Esophagus mucosa (tissue), 1 donor: ENCODE data around the gene TLE7. TPM values are rescaled to one million over a fixed set of nuclear protein-coding genes. Genes with fewer than 3 reads are reported as not detected.

Experiments
- ATAC-seq: fragments of 200-7000 bp; cut with Tn5 transposase; one replicate; pipeline ENCODE4 v1.9.1; 2020
- total RNA-seq: library from RNA; stranded (reverse); gene quantifications from one replicate; pipeline ENCODE4 v1.2.4, GENCODE V29; 2023
- donor health status: DM: yes; HTN: yes; CAD: no.

Gene TLE7
- total RNA-seq: not detected

DNA sequence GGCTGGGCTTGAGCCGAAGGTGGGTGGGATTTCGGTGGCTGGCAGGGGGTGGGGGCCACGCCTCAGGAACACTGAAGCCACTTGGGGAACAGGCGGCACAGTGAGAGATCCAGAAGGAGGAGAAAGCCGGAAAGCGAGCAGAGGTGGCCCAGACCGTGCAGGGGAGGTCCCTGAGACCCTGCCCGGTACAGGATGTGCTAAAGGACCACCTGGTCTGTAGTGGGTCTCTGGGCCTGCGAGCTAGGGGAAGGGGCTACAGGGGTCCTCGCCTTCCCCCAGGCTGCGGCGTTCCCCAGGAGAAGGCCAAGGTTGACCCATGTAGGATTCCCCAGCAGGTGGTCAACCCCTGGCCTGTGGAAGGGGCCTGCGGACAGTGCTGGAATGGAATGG, at the start of gene TLE7:
TLE7 (minus strand) TSS at position 4 of the 390 bp plus-strand sequence. CDS start 8,730 bp downstream, outside the sequence.
- ATAC-seq: no peak

DNA sequence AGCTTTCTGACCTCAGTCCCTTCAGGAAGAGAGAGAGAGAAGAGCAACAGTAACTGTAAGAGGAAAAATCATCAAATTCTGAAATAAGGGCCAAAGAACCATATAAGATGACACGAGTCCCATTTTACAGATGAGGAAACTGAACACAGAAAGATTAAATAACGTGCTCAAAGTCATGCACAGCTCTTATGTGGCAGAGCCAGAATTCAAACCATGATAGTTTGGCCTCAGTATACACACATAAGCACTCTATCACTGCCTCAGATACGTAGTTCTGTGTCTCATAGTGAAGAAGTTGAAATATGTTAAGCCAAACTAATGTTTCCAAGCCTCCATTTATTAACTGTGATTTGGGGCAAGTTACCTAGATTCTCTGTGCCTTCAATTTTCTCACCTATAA, 49.2 kb upstream of the TLE7 start:
- ATAC-seq: no peak

DNA sequence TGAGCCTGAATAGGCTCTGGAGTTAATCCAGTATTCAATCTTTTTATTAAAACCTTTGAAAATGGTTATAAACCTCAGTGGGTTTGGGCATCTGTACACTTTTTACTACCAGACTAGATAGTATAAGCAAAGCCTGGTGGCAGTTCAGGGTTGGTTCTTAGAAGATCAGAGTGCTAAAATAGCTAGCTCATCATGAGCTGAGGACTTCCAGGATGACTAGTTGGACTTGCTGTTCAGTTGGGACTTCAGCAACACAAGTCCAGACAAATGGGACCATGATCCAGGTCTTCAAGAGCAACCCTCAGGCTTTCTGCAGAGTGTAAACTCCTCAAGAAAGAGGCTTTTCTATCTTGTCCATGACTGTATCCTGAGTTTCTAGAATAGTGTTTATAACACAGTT, 48.5 kb upstream of the TLE7 start:
- no peak for ATAC-seq

DNA sequence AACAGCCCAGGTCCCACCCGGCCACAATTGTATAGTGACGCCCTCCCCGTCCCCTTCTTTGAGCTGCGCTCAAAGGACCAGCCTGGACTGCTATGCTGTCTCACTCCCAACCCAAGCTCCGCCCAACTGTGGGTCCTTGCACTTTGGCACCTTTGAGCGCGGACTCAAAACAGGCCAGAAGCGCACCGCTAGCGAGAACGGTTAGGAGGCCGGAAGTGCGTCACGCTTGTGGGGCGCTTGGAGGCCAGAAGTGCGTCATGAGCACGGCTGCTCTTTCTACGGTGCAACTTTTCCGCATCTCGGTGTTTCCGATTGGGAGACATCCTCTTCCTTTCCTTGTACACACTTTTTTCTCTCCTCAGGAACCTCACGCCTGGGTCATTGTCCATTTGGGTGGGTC, 47.3 kb upstream of the TLE7 start, which contains the start of gene ZNF19:
ZNF19 (minus strand) TSS at position 203 of the 400 bp plus-strand sequence. CDS start 7,210 bp downstream, outside the sequence.
- no peak for ATAC-seq

DNA sequence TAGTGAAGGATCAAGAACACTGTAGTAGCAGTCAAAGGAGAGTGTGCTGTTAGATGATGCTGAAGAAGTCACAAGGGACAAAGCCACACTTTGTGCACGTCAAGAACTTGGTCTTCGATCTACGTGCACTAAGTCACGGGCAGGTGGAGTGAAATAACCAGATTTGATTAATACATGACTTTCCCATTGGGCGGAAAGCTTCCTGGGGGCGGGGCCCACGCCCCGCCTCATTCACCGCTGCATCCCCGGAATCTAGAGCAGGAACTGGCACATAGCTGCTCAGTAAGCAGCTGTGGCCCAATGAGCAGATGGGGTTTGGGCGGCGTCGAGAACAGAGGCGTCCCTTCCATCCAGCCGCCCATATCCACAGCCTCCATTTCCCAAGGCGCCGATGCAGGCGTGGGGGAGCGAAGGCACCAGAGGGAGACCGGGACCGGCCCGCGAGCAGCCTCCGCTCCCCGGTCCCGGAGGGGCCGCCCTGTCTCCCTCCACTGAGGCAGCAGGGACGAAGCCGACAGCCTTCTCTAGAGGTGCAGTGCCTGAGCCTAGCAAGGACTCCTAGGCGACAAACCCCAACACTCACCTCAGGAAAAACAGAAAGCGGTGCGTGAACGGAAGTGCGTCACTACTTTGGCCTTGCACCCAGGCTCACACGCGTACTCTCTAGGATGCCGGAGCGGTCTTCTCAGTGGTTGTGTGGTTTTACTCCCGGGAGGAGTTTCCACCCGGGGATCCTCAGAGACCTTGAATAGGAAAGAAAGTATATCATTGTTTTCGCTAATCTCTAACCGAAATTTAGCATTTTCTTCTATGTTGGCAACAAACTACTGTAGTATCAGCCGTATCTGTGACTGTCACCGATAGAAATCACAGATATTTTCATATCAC, 42.4 kb upstream of the TLE7 start:
- peak; percentile 97 for ATAC-seq

DNA sequence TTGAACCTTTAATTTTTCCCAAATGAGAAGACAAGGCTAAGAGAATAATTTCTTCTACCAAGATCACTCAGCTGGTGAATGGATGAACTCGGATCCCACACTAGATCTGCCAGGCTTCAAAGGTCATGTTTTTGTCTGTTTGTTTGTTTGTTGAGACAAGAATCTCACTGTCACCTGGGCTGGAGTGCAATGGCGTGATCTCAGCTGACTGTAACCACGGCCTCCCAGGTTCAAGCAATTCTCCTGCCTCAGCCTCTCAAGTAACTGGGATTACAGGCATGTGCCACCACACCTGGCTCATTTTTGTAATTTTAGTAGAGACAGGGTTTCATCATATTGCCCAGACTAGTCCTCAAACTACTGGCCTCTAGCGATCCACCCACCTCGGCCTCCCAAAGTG, 40.7 kb upstream of the TLE7 start:
- ATAC-seq: no peak

DNA sequence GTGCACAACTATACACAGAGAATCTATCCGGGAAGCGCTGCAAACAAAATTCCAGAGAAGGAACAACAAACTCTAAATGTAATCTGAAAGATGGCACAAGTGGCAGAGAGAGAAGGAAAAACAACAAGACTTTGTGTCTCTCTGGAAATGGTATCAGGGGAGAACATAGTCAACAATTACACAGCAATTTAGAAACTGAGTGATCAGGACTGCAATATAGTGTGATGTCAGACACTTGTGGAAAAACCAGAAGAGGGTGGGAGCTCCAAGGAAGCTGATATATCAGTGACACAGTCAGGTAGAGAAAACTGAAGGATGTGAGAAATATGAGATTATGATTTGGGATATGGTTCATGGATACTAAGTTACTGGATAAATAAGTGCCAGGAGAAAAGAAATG, 39.1 kb upstream of the TLE7 start:
- ATAC-seq: no peak

DNA sequence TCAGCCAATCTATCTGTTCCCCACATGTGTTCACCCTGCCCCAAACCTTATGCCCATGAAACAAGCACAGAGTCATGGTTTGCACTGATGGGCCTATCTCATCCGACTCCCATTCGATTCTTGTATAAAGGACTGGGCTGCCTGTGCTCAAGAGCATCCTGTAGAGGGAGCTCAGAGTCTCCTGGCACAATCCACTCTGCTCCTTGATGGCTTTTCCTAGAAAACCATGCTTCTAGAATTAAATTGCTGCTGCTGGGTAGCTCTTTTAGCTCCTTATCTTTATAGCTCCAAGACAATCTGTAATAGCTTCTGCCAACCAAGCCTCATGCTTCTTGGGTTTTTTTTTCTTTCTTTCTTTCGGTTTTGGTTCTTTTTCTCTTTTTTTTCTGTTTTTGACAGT, 37.6 kb upstream of the TLE7 start:
- ATAC-seq: peak; percentile 19

DNA sequence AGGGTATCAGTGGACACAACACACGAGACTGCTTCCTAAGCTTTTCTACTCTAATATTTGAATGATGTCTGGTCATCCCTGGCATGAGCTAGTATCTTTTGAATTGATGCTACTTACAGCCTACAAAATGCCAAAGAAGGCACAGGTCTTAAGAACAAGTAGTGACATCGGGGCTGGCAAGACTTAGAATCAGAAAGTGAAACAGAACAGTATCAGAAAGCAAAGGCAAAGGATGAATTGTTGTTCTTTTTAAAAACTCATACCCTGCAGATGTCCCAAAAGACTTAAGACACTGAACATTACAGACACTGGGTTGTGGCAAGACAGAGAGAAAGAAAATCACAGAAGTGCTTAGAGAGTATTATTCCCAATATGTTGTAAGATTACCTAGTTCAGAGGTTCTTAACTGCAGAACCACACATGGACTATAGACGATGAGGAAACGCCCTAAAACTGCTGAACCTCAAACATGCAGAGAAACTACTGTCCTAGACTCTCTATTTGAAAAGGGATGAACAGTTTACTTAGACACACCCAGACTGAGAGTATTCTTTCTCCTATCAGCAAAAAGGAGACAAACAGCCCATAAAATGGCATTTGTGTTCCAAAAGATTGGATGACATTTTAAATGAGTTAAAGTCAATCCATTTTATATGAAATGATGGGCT, 34.7 kb upstream of the TLE7 start:
- ATAC-seq: no peak

DNA sequence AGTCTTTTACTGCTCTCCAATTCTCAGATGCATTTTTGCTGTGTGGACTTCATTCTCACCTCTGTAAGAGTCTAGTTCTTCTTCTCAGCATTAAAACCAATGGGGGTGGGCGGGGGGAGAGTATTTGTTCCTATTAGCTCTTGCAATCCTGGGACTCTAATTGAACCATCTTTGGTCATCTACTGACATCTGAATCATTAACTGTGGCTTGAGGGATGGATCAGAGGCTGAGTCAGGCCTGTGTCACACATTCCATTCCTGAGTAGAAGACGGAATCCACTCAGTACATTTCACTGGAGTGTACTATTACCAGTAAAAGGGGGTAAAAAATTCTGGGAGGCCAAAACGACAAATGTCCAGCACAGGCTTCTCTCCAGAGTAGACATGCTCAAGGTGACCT, 33.0 kb upstream of the TLE7 start:
- ATAC-seq: peak; percentile 68

DNA sequence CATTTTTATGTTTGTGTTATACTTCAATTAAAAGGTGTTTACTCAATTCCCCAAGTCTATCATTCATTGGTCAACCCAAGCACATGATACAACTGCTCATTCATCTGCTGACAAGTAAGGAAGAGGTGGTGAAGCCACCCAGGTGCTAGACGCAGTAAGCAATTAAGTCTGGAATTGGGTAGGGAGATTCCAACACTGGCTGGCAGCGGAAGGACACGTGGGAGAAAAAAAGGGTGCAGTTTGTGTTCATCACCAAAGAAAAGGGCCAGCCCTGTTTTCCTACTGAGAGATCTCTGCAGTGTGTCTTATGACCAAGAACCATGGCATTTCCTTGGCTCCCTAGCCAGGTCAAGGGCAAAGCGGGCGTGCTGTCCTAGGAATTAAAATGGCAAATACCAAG, 32.0 kb upstream of the TLE7 start:
- no peak for ATAC-seq

DNA sequence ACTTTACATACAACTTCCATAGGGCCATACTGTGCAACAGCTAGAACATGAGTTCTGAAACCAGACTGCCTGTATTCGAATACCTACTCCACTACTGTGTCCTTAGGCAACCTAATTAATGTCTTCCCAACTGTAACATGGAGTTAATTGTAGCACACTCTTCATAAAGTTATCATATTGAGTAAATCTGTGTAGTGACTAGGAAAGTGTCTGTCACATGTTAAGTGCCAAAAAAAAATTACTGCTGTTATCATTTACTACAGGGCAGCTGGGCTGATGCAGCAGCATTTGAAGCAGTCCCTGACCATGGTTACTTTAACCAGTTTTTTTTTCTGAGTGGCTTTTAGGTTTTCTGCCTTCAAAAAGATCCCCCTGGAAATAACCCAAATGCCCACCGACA, 31.1 kb upstream of the TLE7 start:
- no peak for ATAC-seq

DNA sequence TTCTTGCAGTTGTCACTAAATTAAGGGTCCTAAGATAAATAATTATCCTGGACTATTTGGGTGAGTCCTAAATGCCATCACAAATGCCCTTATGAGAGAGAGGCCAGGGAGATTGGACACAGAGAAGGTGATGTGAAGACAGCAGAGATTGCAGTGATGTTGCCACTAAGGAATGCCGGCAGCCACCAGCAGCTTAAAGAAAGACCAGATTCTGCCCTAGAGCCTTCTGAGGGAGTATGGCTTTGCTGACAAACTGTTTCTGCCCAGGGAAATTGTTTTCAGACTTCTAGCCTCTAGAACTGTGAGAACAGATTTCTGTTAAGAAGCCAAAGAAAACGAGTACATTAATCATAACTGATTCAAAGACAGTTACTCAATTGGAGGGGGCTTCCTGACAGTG, 30.2 kb upstream of the TLE7 start:
- ATAC-seq: no peak

DNA sequence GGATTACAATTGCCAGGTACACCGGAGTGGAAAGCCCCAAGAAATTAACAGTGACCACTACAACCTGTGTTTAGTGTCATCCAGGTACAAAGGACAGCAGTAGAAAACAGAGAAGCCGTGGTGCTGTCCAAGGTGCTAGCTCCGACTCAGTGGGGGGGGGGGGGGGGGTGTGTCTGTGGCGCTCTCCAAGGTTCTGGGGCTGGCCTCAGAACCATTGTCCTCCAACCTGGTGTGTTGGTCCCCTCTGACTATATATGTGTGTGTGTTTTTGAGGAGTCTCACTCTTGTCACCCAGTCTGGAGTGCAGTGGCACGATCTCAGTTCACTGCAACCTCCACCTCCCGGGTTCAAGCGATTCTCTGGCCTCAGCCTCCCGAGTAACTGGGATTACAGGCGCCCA, 26.0 kb upstream of the TLE7 start:
- ATAC-seq: peak; percentile 29

DNA sequence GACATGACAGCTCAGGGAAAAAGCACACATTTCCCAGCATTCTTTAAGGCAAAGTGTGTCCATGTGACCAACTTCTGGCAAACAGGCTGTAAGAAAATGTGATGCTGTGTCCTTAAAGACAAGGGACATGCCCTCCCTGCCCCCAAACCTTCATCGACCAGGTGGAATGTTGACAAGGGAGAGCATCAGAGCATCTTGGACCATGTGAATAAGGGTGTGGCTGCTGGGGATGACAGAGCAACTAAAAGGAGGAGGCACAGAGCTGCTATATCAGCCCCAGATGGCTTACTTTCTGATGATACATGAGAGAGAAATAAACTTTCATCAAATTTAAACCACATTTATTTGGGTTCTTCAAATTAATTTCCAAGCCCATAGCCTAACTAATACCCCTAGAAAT, 22.4 kb upstream of the TLE7 start:
- no peak for ATAC-seq

DNA sequence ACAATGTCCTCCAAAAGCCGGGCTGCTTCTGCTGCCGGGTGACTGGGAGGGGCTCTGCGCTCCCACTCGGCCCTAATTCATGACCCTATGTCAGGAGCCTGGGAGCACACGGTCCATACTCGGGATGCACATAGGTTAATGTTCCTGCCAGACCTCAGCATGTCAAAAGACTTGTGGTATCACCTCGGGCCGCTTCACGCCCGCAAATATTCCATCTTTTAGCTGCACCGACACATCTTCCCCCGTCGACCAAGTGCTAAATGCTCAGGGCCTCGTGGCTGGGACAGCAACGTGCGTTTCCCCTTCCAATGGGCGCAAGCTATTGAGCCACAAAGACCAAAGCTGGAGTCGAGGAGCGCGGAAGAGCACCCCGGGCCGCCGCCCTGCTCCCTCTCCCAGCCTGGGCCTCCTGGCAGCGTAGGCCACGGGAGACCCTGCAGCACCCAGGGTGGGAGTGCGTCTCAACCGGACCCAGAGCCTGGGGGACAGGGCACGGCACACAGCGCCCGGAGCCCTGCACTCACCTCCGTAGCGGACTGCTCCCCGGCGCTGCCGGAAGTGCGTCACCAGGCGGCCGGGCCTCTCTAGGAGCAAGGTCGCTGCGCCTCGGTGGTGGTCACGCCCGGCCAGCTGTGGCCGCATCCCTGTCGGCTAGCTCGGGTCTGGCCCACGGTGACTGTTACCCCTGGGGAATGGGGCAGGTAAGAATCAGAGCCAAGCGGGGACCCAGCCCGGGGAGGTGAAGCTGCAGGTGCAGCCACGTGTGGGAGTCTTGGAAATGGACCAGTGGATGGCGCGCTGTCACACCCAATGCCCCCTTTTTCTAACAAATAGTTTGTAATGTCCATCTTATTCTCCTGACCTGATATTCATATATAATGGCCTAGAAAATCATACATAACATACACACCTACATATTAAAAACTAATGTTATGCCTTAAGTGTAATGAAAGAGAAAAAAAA, 20.1 kb upstream of the TLE7 start, which contains the start of gene ZNF23:
ZNF23 (minus strand) TSS at position 562 of the 963 bp plus-strand sequence. CDS start 5,451 bp downstream, outside the sequence.
- ATAC-seq: peak; percentile 99

DNA sequence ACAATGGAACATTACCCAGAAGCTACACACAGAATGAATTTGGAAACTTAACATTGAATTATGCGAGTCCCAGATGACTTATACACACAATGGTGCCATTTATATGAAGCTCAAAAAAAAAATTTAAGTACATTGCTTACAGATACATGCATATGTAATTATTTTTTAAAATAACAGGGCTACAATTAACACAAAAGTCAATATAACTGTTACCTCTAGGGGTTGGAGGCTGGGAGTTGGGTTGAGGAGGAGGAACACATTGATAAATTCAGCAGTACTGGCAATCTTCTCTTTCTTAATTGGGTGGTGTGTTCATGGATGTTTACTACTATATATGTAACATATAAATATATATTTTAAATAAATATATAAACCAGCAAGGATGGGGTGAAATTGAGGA, 19.1 kb upstream of the TLE7 start:
- ATAC-seq: no peak

DNA sequence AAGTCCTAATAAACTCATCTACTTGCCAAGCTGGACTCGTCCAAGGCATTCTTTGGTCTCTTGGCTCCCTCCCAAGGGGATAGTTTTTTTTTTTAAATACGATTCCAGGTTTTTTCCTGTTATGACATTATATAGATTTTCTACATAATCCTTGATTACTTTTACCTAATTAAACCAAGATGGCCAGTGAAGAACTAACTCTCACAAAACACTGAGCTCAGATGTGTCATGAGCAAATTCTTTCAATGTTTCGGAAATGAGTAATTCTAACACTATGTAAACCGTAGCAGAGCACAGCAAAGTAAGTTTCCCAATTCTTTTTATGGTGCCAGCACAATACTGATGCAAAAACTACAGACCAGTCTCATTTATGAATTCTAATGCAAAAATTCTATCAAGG, 18.4 kb upstream of the TLE7 start:
- ATAC-seq: no peak

DNA sequence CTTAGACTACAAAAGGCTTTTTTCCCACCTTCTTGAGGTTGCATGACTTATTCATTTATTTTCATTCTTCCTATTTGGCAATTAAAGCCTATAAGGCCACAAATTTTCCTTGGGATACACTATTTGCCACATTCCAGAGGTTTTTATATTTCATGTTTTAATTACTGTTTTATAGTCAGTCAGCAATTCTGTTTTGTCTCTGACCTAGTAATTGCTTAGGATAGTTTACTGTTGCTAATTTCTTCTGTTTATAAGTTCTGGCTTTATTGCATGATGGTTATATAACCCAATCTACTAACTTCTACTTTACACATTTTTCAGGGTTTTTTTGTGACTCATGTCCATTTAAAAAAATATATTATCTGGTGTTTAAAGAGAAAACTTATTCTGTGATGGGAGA, 17.7 kb upstream of the TLE7 start:
- no peak for ATAC-seq

DNA sequence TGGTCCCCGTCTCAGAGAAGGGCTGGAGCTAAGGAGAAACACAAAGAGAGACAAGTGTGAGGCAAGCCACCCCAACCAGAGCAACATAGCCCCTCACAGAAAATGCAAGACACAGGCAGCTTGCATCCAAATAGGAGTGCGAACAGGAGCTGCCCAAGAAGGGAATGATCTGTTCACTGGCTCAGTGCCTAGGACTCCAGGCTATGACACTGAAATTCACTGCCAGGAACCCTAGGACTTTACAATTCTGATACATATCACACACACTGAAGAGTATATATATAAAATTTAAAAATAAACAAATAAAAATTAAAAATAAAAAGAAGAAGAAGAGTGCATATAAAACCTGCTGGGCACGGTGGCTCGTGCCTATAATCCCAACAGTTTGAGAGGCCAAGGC, 14.9 kb upstream of the TLE7 start:
- no peak for ATAC-seq

DNA sequence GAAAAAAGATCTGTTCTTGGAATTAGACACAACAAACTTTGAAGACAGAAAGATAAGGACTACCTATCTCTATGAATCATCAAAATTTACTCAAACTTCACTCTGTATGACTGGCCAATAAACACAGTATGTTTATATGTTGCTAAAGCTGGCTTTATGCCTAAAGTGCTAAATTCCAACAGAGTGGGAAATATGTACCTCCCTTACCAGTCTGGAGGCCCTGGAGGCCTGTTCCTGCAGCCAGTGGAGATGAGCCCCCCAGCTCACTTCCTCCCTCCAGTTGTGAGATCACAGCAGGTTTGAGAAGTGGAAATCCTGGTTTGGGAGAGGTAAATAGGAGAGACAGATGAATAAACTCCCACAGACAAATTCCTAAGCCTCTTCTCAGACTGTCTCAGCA, 11.2 kb upstream of the TLE7 start:
- no peak for ATAC-seq

DNA sequence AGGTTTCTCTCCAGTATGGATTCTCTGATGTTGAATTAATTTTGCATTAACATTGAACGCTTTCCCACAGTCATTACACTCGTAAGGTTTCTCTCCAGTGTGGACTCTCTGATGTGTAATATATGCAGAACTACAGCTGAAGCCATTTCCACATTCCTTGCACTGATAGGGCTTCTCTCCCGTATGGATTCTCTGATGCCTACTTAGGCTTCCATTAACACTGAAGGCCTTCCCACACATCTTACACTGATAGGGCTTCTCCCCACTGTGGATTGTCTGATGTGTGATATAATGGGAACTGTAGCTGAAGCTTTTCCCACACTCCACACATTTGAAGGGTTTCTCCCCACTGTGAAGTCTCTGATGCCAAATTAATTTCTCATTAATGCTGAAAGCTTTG, 7.2 kb upstream of the TLE7 start:
- ATAC-seq: no peak
